Fibroblast of lung (primary cell): ENCODE measurements around the gene PPP1R16B.

Experiments used
- CTCF ChIP-seq, 2 donors: IDR thresholded peaks in 1 of 2; conservative IDR thresholded peaks in 1 of 2; 1 replicate in 1 of 2; 2 replicates in 1 of 2; pipeline ENCODE4 v1.5.1; 2011 to 2012; ENCODE audit warnings: low read length in 2 of 2, control low read depth in 1 of 2, inconsistent platforms in 1 of 2, low read depth in 1 of 2, mild to moderate bottlenecking in 1 of 2
- EZH2 ChIP-seq: IDR thresholded peaks from 2 replicates; pipeline ENCODE4 v1.5.1; 2012; ENCODE audit warnings: low read length, control low read depth, mild to moderate bottlenecking; ENCODE audit errors: missing control alignments

GRCh38 chr20:38759106-38759505, 46.4 kb upstream of the PPP1R16B start:
- TF ChIP-seq CTCF (conservative IDR thresholded peaks at IDR 0.05 in 1 of 2, IDR thresholded peaks at IDR 0.05 in 1 of 2; ENCODE audit: low read depth in 1 of 2, low read length in 2 of 2), result no peak
- no peak for TF ChIP-seq EZH2
